Measurements from ENCODE around the gene TEKTIP1. TPM values are rescaled to one million over a fixed set of nuclear protein-coding genes. Genes with fewer than 3 reads are reported as not detected.
A peak's percentile ranks its signal among the peaks of the same experiment; 100 is the strongest.

The TEKTIP1 gene
- total RNA-seq, 1 experiment from 2014 or later = 2.7 TPM

DNA sequence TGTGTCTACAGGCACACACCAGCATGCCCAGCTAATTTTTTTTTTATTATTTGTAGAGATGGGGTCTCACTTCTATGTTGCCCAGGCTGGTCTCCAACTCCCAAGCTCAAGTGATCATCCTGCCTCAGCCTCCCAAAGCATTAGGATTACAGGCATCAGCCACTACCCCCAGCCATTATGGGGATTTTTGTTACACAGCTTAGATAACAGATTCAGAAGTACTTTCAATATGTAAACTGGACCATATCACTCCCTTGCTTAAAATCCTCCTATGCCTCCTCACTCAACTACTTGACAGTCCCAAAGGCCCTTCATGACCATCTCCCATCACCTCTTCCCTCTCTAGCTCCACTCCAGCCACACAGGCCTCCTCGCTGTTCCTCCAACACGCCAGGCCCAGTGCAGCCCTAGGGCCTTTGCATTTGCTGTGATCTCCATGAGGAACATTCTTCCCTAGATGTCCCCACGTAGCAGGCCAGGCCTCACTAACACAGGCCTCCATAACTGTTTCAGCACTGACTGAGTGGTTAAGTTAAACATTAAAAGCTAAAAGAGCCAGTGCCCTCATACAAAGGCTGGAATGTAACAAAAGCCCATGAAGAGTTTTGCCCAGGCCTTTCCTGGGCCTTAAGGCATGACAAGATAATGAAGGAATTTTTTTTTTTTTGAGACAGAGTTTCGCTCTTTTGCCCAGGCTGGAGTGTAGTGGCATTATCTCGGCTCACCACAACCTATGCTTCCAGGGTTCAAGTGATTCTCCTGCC lies 41.0 kb upstream of the TEKTIP1 start:
- Mint-ChIP-seq H3K36me3 (ENCODE audit: insufficient read depth, unreplicated experiment) (peaks cover 34% of the 10 kb centered on the region), H3K9me3 (ENCODE audit: low read depth, unreplicated experiment) (no peaks in the 10 kb centered on the region), H3K4me3 (ENCODE audit: low read depth, unreplicated experiment) (no peak overlapping the region), H3K4me1 (ENCODE audit: low read depth, unreplicated experiment) (no peaks in the 10 kb centered on the region), H3K27ac (ENCODE audit: unreplicated experiment) (no peak overlapping the region), H3K27me3 (ENCODE audit: unreplicated experiment) (no peaks in the 10 kb centered on the region)
- CTCF ChIA-PET = no interaction called here
- TF ChIP-seq, protein P1, sequence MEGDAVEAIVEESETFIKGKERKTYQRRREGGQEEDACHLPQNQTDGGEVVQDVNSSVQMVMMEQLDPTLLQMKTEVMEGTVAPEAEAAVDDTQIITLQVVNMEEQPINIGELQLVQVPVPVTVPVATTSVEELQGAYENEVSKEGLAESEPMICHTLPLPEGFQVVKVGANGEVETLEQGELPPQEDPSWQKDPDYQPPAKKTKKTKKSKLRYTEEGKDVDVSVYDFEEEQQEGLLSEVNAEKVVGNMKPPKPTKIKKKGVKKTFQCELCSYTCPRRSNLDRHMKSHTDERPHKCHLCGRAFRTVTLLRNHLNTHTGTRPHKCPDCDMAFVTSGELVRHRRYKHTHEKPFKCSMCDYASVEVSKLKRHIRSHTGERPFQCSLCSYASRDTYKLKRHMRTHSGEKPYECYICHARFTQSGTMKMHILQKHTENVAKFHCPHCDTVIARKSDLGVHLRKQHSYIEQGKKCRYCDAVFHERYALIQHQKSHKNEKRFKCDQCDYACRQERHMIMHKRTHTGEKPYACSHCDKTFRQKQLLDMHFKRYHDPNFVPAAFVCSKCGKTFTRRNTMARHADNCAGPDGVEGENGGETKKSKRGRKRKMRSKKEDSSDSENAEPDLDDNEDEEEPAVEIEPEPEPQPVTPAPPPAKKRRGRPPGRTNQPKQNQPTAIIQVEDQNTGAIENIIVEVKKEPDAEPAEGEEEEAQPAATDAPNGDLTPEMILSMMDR (IDR thresholded peaks at IDR 0.05; ENCODE audit: unreplicated experiment) = no peak
- intact Hi-C loops (cut with micrococcal nuclease; ENCODE audit: unreplicated experiment) = no loop called here
- BruUV-seq (replicated peaks) = no TSS peak
- DNase-seq = no peak

DNA sequence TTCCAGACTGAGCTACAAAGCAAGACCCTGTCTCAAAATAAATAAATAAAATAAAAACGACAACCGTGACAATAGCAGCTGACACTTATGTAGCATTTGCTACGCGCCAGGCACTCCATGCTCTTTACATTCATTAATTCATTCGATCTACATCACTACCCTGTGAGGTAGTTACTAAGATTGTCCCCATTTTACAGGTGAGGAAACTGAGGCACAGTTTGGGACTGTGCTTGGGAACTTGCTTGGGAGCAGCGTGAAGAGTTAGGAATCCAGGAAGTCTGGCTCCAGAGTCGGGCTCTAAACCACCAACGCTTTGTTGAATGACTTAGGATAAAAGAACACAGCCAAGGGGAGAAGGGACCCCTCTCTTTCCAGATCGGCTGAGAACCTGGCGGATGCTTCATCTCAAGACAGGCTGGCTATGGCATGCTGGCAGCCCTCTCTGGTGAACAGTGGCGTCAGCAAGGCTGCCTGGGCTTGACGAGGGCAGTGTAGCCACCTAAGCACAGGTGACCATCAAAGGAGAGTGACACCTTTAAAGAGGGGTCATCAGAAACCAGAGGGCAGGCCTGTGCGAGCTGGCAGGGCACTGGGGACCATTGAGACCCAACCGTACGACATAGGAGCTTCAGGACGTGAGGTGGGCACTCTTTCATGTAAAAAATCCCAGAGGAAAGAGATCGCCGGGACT lies 39.1 kb upstream of the TEKTIP1 start:
- Mint-ChIP-seq H3K4me3 (ENCODE audit: low read depth, unreplicated experiment) (peak overlapping the region; percentile 92), H3K27ac (ENCODE audit: unreplicated experiment) (peak overlapping the region; percentile 99), H3K27me3 (ENCODE audit: unreplicated experiment) (no peaks in the 10 kb centered on the region), H3K4me1 (ENCODE audit: low read depth, unreplicated experiment) (no peaks in the 10 kb centered on the region), H3K36me3 (ENCODE audit: insufficient read depth, unreplicated experiment) (peaks cover 28% of the 10 kb centered on the region), H3K9me3 (ENCODE audit: low read depth, unreplicated experiment) (no peaks in the 10 kb centered on the region)
- intact Hi-C loops (cut with micrococcal nuclease; ENCODE audit: unreplicated experiment) = no loop called here
- DNase-seq = no peak
- CTCF ChIA-PET = interaction anchor here (1.0 to 1.2 kb wide), 2 partner anchors 15 kb away, joined by 3 read pairs; no protein-coding TSS in a partner anchor
- TSS peak; percentile 63 for BruUV-seq (replicated peaks)
- TF ChIP-seq, protein P1 (IDR thresholded peaks at IDR 0.05; ENCODE audit: unreplicated experiment) = no peak

DNA sequence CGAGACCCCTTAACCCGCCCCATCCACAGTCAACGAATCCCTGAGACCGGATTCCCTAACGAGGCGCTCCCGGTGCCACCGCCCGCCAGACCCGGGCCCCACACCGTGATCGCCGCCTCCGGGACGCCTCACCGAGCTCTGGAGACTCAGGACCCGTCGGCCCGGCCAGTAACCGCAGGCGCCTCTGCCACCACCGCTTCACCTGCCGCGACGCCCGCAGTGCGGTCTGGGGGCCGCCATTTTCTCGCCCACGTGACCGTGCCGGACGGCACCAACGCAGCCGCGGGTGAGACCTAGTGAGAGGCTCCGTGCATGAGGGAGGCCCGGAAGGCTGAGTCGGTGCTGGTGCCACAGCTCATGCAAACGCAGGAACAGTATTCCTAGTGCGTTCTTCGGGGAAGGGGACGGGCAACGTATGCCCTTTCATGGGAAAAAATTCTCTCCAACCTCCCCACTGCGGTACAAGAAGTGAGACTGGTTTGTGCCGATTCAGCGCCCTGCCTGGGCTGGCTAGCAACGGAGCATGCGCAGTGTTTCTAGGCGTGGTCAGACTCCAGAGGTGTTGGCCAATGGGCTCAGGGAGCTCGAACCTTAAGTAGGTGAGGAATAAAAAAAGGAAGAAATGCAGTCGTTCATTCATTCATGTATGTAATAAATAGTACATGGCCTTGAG lies 38.4 kb upstream of the TEKTIP1 start, which contains the start of gene DOHH:
Gene DOHH (minus strand): TSS at position 246 of the 673 bp plus-strand sequence. CDS start 3,860 bp downstream, outside the sequence.
- H3K36me3 Mint-ChIP-seq (ENCODE audit: insufficient read depth, unreplicated experiment) = peaks cover 25% of the 10 kb centered on the region
- CTCF ChIA-PET = interaction anchor here (0.5 to 1.2 kb wide), 4 partner anchors 15 to 210 kb away, joined by 3 to 9 read pairs (median 3); no protein-coding TSS in a partner anchor
- no peaks in the 10 kb centered on the region for H3K9me3 Mint-ChIP-seq (ENCODE audit: low read depth, unreplicated experiment)
- TF ChIP-seq, protein P1 (IDR thresholded peaks at IDR 0.05; ENCODE audit: unreplicated experiment) = no peak
- no peaks in the 10 kb centered on the region for H3K27me3 Mint-ChIP-seq (ENCODE audit: unreplicated experiment)
- peak; percentile 90 for DNase-seq
- no TSS peak for BruUV-seq (replicated peaks)
- intact Hi-C loops (cut with micrococcal nuclease; ENCODE audit: unreplicated experiment) = no loop called here
- H3K4me3 Mint-ChIP-seq (ENCODE audit: low read depth, unreplicated experiment) = peak within 1 kb of the TSS; percentile 92
- peak within 1 kb of the TSS; percentile 99 for H3K27ac Mint-ChIP-seq (ENCODE audit: unreplicated experiment)
- H3K4me1 Mint-ChIP-seq (ENCODE audit: low read depth, unreplicated experiment) = no peaks in the 10 kb centered on the region

DNA sequence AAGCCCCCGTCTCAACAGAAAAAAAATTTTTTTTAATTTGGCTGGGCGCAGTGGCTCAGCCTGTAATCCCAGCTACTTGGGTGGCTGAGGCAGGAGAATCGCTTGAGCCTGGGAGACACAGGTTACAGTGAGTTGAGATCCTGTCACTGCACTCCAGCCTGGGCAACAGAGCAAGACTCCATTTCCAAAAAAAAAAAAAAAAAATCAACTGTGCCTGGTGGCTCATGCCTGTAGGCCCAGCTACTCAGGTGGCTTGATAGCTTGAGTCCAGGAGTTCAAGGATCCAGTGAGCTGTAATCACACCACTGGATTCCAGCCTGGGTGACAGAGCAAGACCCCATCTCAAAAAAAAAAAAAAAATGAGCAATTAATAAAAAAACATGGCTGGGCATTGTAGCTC lies 37.2 kb upstream of the TEKTIP1 start:
- no TSS peak for BruUV-seq (replicated peaks)
- H3K36me3 Mint-ChIP-seq (ENCODE audit: insufficient read depth, unreplicated experiment) = peaks cover 36% of the 10 kb centered on the region
- H3K27me3 Mint-ChIP-seq (ENCODE audit: unreplicated experiment) = no peaks in the 10 kb centered on the region
- DNase-seq = no peak
- TF ChIP-seq, protein P1 (IDR thresholded peaks at IDR 0.05; ENCODE audit: unreplicated experiment) = no peak
- CTCF ChIA-PET = interaction anchor here (0.7 kb wide), 1 partner anchor 18 kb away, joined by 5 read pairs; the partner anchor contains the start of gene SMIM44
- intact Hi-C loops (cut with micrococcal nuclease; ENCODE audit: unreplicated experiment) = no loop called here
- H3K4me3 Mint-ChIP-seq (ENCODE audit: low read depth, unreplicated experiment) = no peak overlapping the region
- H3K4me1 Mint-ChIP-seq (ENCODE audit: low read depth, unreplicated experiment) = no peaks in the 10 kb centered on the region
- H3K9me3 Mint-ChIP-seq (ENCODE audit: low read depth, unreplicated experiment) = no peaks in the 10 kb centered on the region
- H3K27ac Mint-ChIP-seq (ENCODE audit: unreplicated experiment) = no peak overlapping the region

Data from Calu3 (cell line).